HG03378 (cell line): ENCODE measurements around the gene TET1.
"Not testable (repeated sequence)": the region's sequence is repeated elsewhere in the genome, so short reads cannot be mapped to it uniquely, and the experiment has no call there.

Experiments used
- ATAC-seq: cut with Tn5 transposase; IDR thresholded peaks from one replicate; pipeline ENCODE4 v1.9.1; 2021; ENCODE audit warnings: mild to moderate bottlenecking, moderate library complexity; ENCODE audit not compliant: unreplicated experiment

The TET1 gene

GRCh38 chr10:68562661-68563570 lies 2.8 kb downstream of the TET1 start:
- no peak for ATAC-seq

GRCh38 chr10:68564712-68565111 lies 4.6 kb downstream of the TET1 start:
- no peak for ATAC-seq

GRCh38 chr10:68565658-68566057 lies 5.5 kb downstream of the TET1 start:
- ATAC-seq, result no peak

- ATAC-seq, result no peak
Observed at GRCh38 chr10:68566351-68566750, 6.2 kb downstream of the TET1 start.

GRCh38 chr10:68566955-68567354 lies 6.8 kb downstream of the TET1 start:
- ATAC-seq, result no peak

- ATAC-seq, result no peak
Observed at GRCh38 chr10:68572151-68572550, 12.0 kb downstream of the TET1 start.

- ATAC-seq, result no peak
Observed at GRCh38 chr10:68574051-68574450, 13.9 kb downstream of the TET1 start.

- no peak for ATAC-seq
Observed at GRCh38 chr10:68576118-68576517, 16.0 kb downstream of the TET1 start.

- no peak for ATAC-seq
Observed at GRCh38 chr10:68578974-68579373, 18.8 kb downstream of the TET1 start.

- ATAC-seq, result not testable (repeated sequence)
Observed at GRCh38 chr10:68584187-68584586, 24.1 kb downstream of the TET1 start.

- no peak for ATAC-seq
Observed at GRCh38 chr10:68586606-68587305, 26.6 kb downstream of the TET1 start.

- no peak for ATAC-seq
Observed at GRCh38 chr10:68594405-68594804, 34.3 kb downstream of the TET1 start.

GRCh38 chr10:68595513-68595912 lies 35.4 kb downstream of the TET1 start:
- no peak for ATAC-seq

- no peak for ATAC-seq
Observed at GRCh38 chr10:68597407-68597806, 37.3 kb downstream of the TET1 start.

GRCh38 chr10:68598978-68599770 lies 39.0 kb downstream of the TET1 start:
- no peak for ATAC-seq

GRCh38 chr10:68599771-68600040 lies 39.6 kb downstream of the TET1 start:
- ATAC-seq, result no peak

GRCh38 chr10:68600041-68600778 lies 40.1 kb downstream of the TET1 start:
- peak; percentile 83 for ATAC-seq

GRCh38 chr10:68601501-68602265 lies 41.5 kb downstream of the TET1 start:
- no peak for ATAC-seq

GRCh38 chr10:68602434-68602833 lies 42.3 kb downstream of the TET1 start:
- ATAC-seq, result no peak

- no peak for ATAC-seq
Observed at GRCh38 chr10:68603766-68604165, 43.6 kb downstream of the TET1 start.
